H9 (cell line): Measurements from ENCODE around the gene RABGAP1L. TPM values are rescaled to one million over a fixed set of nuclear protein-coding genes. Genes with fewer than 3 reads are reported as not detected.

ENCODE experiments used
- DNase-seq: peaks from one replicate; pipeline ENCODE4 v3.0.0-alpha.2; 2017
- H2AFZ ChIP-seq: one replicate; pipeline ENCODE4 v1.6.1; 2013; ENCODE audit warnings: mild to moderate bottlenecking, low read length, control low read depth, moderate library complexity
- H2AK5ac ChIP-seq: 2 replicates; pipeline ENCODE4 v1.6.1; 2013; ENCODE audit warnings: low read length, control low read depth, mixed read lengths; ENCODE audit not compliant: insufficient read length
- H2BK120ac ChIP-seq: one replicate; pipeline ENCODE4 v1.6.1; 2013; ENCODE audit warnings: low read depth, mild to moderate bottlenecking, low read length, control low read depth, inconsistent platforms; ENCODE audit not compliant: poor library complexity, severe bottlenecking
- H2BK12ac ChIP-seq: 2 replicates; pipeline ENCODE4 v1.6.1; 2013; ENCODE audit warnings: low read length, control low read depth, mixed read lengths, low read depth; ENCODE audit not compliant: insufficient read length
- H2BK15ac ChIP-seq: 2 replicates; pipeline ENCODE4 v1.6.1; 2013; ENCODE audit warnings: low read depth, low read length, control low read depth
- H2BK20ac ChIP-seq: one replicate; pipeline ENCODE4 v1.6.1; 2013; ENCODE audit warnings: low read depth, mild to moderate bottlenecking, low read length, control low read depth, inconsistent platforms; ENCODE audit not compliant: poor library complexity, severe bottlenecking
- H2BK5ac ChIP-seq: 2 replicates; pipeline ENCODE4 v1.6.1; 2013; ENCODE audit warnings: low read length, control low read depth, mixed read lengths; ENCODE audit not compliant: insufficient read length
- H3K14ac ChIP-seq: 2 replicates; pipeline ENCODE4 v1.6.1; 2013; ENCODE audit warnings: low read length, control low read depth; ENCODE audit not compliant: insufficient read depth
- H3K18ac ChIP-seq: 2 replicates; pipeline ENCODE4 v1.6.1; 2013; ENCODE audit warnings: low read depth, mild to moderate bottlenecking, mixed read lengths, low read length, control low read depth; ENCODE audit not compliant: insufficient read length
- H3K23ac ChIP-seq: 2 replicates; pipeline ENCODE4 v1.6.1; 2013; ENCODE audit warnings: low read length, control low read depth, mixed read lengths, low read depth; ENCODE audit not compliant: insufficient read length
- H3K23me2 ChIP-seq: 2 replicates; pipeline ENCODE4 v1.6.1; 2013; ENCODE audit warnings: low read depth, mild to moderate bottlenecking, mixed read lengths, low read length, control low read depth; ENCODE audit not compliant: insufficient read length, poor library complexity, severe bottlenecking
- H3K27ac ChIP-seq: 2 replicates; pipeline ENCODE4 v1.5.1; 2013; ENCODE audit warnings: low read length, control low read depth, mixed read lengths, low read depth; ENCODE audit not compliant: insufficient read length
- H3K27me3 ChIP-seq: 2 replicates; pipeline ENCODE4 v1.6.1; 2013; ENCODE audit warnings: low read length, control low read depth, inconsistent platforms; ENCODE audit not compliant: insufficient read depth
- H3K4ac ChIP-seq: 2 replicates; pipeline ENCODE4 v1.6.1; 2013; ENCODE audit warnings: low read depth, mild to moderate bottlenecking, control low read depth, inconsistent platforms, low read length, moderate library complexity
- H3K4me1 ChIP-seq: 2 replicates; pipeline ENCODE4 v1.6.1; 2013; ENCODE audit warnings: low read length, control low read depth, inconsistent platforms; ENCODE audit not compliant: insufficient read depth
- H3K4me2 ChIP-seq: 2 replicates; pipeline ENCODE4 v1.6.1; 2013; ENCODE audit warnings: low read length, control low read depth, mixed read lengths; ENCODE audit not compliant: insufficient read length, insufficient read depth
- H3K56ac ChIP-seq: 2 replicates; pipeline ENCODE4 v1.6.1; 2013; ENCODE audit warnings: low read depth, mild to moderate bottlenecking, mixed read lengths, low read length, control low read depth; ENCODE audit not compliant: insufficient read length
- H3K79me1 ChIP-seq: 2 replicates; pipeline ENCODE4 v1.6.1; 2013; ENCODE audit warnings: low read depth, mild to moderate bottlenecking, moderate library complexity, low read length, control low read depth, inconsistent platforms; ENCODE audit not compliant: insufficient read depth, poor library complexity, severe bottlenecking
- H3K79me2 ChIP-seq: 2 replicates; pipeline ENCODE4 v1.6.1; 2013; ENCODE audit warnings: low read length, control low read depth, inconsistent platforms; ENCODE audit not compliant: insufficient read depth
- H3K9ac ChIP-seq: 2 replicates; pipeline ENCODE4 v1.6.1; 2013; ENCODE audit warnings: low read length, control low read depth, mixed read lengths; ENCODE audit not compliant: insufficient read length; ENCODE audit errors: extremely low read depth
- H3K9me3 ChIP-seq: one replicate; pipeline ENCODE4 v1.6.1; 2013; ENCODE audit warnings: low read depth, low read length, inconsistent platforms; ENCODE audit not compliant: control insufficient read depth
- H3T11ph ChIP-seq: one replicate; pipeline ENCODE4 v1.6.1; 2013; ENCODE audit warnings: mild to moderate bottlenecking, low read length, control low read depth, inconsistent platforms
- H4K20me1 ChIP-seq: one replicate; pipeline ENCODE4 v1.6.1; 2013; ENCODE audit not compliant: control insufficient read depth, insufficient read length, insufficient read depth
- H4K5ac ChIP-seq: 2 replicates; pipeline ENCODE4 v1.6.1; 2013; ENCODE audit warnings: low read depth, mild to moderate bottlenecking, mixed read lengths, low read length, control low read depth; ENCODE audit not compliant: insufficient read length
- H4K8ac ChIP-seq: replicated peaks from 2 replicates; pipeline ENCODE4 v1.6.1; 2013; ENCODE audit warnings: low read length, control low read depth, mixed read lengths, low read depth; ENCODE audit not compliant: insufficient read length
- H4K91ac ChIP-seq: 2 replicates; pipeline ENCODE4 v1.6.1; 2013; ENCODE audit warnings: low read depth, mild to moderate bottlenecking, moderate library complexity, mixed read lengths, low read length, control low read depth; ENCODE audit not compliant: insufficient read length
- H3K27ac Mint-ChIP-seq, 3 experiments: 2 replicates in 2 of 3; 3 replicates in 1 of 3; pipeline ENCODE4 v1.8.0; 2020 to 2021; ENCODE audit warnings: mixed read lengths in 3 of 3, mild to moderate bottlenecking in 1 of 3, moderate library complexity in 1 of 3
- H3K27me3 Mint-ChIP-seq: 2 replicates; pipeline ENCODE4 v1.8.0; 2021; ENCODE audit warnings: low read depth, mild to moderate bottlenecking, moderate library complexity, mixed read lengths
- H3K36me3 Mint-ChIP-seq, 3 experiments: 2 replicates in 2 of 3; 3 replicates in 1 of 3; pipeline ENCODE4 v1.8.0; 2020 to 2021; ENCODE audit warnings: low read depth in 3 of 3, mixed read lengths in 3 of 3; ENCODE audit not compliant: insufficient read depth in 1 of 3
- H3K4me1 Mint-ChIP-seq, 2 experiments: 2 replicates each; pipeline ENCODE4 v1.8.0; 2020; ENCODE audit warnings: mixed read lengths in 2 of 2
- H3K4me3 Mint-ChIP-seq, 2 experiments: 2 replicates in 1 of 2; 3 replicates in 1 of 2; pipeline ENCODE4 v1.8.0; 2020 to 2021; ENCODE audit warnings: mild to moderate bottlenecking in 2 of 2, mixed read lengths in 2 of 2, moderate library complexity in 1 of 2
- H3K9me3 Mint-ChIP-seq, 2 experiments: 2 replicates in 1 of 2; 3 replicates in 1 of 2; pipeline ENCODE4 v1.8.0; 2020; ENCODE audit warnings: mild to moderate bottlenecking in 2 of 2, mixed read lengths in 2 of 2, moderate library complexity in 1 of 2
- WGBS: extraction: QIAGEN DNeasy Blood & Tissue Kit; methylation state at CpG from one replicate; pipeline ENCODE4 v1.1.7; 2013; ENCODE audit warnings: missing lambda C conversion rate, low lambda C conversion rate, mixed read lengths; ENCODE audit not compliant: insufficient read length; ENCODE audit errors: extremely low coverage; 5-methylcytosine and 5-hydroxymethylcytosine counted together
- total RNA-seq: library from RNA; stranded (reverse); gene quantifications from 2 replicates; pipeline ENCODE4 v1.2.1, GENCODE V29; 2021
- TF ChIP-seq, protein P1 (sequence below): fragments of 200-600 bp; sonication (generic); conservative IDR thresholded peaks from 3 replicates; pipeline ENCODE4 v1.8.0; 2021; ENCODE audit warnings: antibody characterized with exemption, mild to moderate bottlenecking

The RABGAP1L gene
- total RNA-seq, 1 experiment from 2014 or later, result 147 TPM

- H3K79me2 ChIP-seq, result peaks cover 8% of the 10 kb centered on the region
- H3K27ac Mint-ChIP-seq, result peak overlapping the region in 1 of 3 experiments; percentile 51; a peak in 3 of 7 replicates
Measured at GRCh38 chr1:174913225-174913903, 754.0 kb downstream of the RABGAP1L start.

More at GRCh38 chr1:174913225-174913903, 754.0 kb downstream of the RABGAP1L start:
- TF ChIP-seq, protein P1, sequence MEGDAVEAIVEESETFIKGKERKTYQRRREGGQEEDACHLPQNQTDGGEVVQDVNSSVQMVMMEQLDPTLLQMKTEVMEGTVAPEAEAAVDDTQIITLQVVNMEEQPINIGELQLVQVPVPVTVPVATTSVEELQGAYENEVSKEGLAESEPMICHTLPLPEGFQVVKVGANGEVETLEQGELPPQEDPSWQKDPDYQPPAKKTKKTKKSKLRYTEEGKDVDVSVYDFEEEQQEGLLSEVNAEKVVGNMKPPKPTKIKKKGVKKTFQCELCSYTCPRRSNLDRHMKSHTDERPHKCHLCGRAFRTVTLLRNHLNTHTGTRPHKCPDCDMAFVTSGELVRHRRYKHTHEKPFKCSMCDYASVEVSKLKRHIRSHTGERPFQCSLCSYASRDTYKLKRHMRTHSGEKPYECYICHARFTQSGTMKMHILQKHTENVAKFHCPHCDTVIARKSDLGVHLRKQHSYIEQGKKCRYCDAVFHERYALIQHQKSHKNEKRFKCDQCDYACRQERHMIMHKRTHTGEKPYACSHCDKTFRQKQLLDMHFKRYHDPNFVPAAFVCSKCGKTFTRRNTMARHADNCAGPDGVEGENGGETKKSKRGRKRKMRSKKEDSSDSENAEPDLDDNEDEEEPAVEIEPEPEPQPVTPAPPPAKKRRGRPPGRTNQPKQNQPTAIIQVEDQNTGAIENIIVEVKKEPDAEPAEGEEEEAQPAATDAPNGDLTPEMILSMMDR, result no peak
- H3K4me2 ChIP-seq, result no peak overlapping the region
- no peak overlapping the region for H3K56ac ChIP-seq
- no peaks in the 10 kb centered on the region for H3K9me3 ChIP-seq
- no peak overlapping the region for H3T11ph ChIP-seq
- H2BK20ac ChIP-seq, result no peak overlapping the region
- H4K8ac ChIP-seq, result no peak overlapping the region
- no peaks in the 10 kb centered on the region for H3K4me1 ChIP-seq
- no peak overlapping the region for H3K27ac ChIP-seq
- Mint-ChIP-seq H3K27me3 (no peaks in the 10 kb centered on the region), H3K4me3 (no peak overlapping the region), H3K36me3 (peaks cover 10 to 46% (median 23%) of the 10 kb centered on the region in 3 experiments; a peak in 6 of 7 replicates), H3K9me3 (no peaks in the 10 kb centered on the region), H3K4me1 (peaks cover 3 to 5% of the 10 kb centered on the region in 2 experiments; a peak in 3 of 4 replicates)
- H3K79me1 ChIP-seq, result peaks cover 3% of the 10 kb centered on the region
- H3K23me2 ChIP-seq, result no peaks in the 10 kb centered on the region
- H2BK5ac ChIP-seq, result no peak overlapping the region
- no peak overlapping the region for H4K5ac ChIP-seq
- H3K9ac ChIP-seq, result no peak overlapping the region
- DNase-seq, result no peak
- H2BK15ac ChIP-seq, result no peak overlapping the region
- H3K27me3 ChIP-seq, result no peaks in the 10 kb centered on the region
- H3K23ac ChIP-seq, result no peak overlapping the region
- no peak overlapping the region for H2AK5ac ChIP-seq
- H2BK12ac ChIP-seq, result no peak overlapping the region
- H3K4ac ChIP-seq, result no peak overlapping the region
- no peak overlapping the region for H2BK120ac ChIP-seq
- no peak overlapping the region for H4K91ac ChIP-seq
- no peak overlapping the region for H3K14ac ChIP-seq
- no peak overlapping the region for H3K18ac ChIP-seq
- no peaks in the 10 kb centered on the region for H4K20me1 ChIP-seq
- no peak overlapping the region for H2AFZ ChIP-seq
- no CpG with 5 or more reads among the region's 5 CpGs for WGBS
